Endometrial microvascular endothelial cells (primary cell): ENCODE measurements around the gene XYLT1. TPM values are rescaled to one million over a fixed set of nuclear protein-coding genes. Genes with fewer than 3 reads are reported as not detected.

ENCODE experiments used
- in situ Hi-C: cut with HindIII; loops from 2 replicates; pipeline ENCODE4 v1.10.0; 2017; ENCODE audit warnings: low sequenced_read_pairs, low pct_unique_long_range_greater_than_20kb; ENCODE audit errors: inconsistent ontology term
- total RNA-seq: library from RNA; depleted of rRNA; stranded (reverse); fragments of >200 nt; gene quantifications from one replicate; pipeline ENCODE4 v1.2.3, GENCODE V29; 2015; ENCODE audit errors: inconsistent ontology term

XYLT1 gene
- total RNA-seq, 1 donor from 2014 or later, result 0.09 TPM

- in situ Hi-C loops, result no loop called here
Measured at GRCh38 chr16:17078931-17079631, 391.7 kb downstream of the XYLT1 start.

DNA sequence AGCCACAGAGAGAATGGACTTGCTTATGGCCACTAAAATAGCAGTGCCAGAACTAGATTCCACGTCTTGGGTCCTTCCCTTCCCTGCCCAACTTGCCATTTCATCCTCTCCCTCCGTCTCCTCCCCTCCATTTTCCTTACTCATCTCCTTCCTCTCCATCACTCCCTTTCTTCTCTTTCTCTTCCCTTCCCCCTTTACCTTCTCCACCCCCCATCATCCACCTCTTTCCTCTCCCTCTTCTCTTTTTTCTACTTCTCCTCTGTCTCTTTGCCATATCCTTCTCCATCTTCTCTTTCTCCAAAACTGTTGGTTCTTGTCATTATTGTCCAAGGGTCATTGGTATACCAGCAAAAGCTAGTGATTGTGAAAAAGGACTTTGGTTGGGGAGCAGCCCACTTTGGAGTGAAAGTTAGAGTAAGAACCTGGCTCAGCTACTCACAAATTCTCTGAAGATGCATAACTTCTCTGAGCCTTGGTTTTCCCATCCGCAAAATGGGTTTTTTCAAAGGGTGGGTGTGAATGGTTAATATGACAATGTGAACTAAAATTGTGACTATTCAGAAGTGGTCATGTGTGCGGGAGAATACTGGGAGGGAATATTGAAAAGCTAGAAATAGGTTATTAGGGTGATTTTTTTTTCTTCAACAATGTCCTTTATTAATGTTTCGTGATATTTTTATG lies 393.8 kb downstream of the XYLT1 start:
- in situ Hi-C loops, result no loop called here

- in situ Hi-C loops, result no loop called here
Measured at GRCh38 chr16:17076092-17076754, 394.5 kb downstream of the XYLT1 start.

DNA sequence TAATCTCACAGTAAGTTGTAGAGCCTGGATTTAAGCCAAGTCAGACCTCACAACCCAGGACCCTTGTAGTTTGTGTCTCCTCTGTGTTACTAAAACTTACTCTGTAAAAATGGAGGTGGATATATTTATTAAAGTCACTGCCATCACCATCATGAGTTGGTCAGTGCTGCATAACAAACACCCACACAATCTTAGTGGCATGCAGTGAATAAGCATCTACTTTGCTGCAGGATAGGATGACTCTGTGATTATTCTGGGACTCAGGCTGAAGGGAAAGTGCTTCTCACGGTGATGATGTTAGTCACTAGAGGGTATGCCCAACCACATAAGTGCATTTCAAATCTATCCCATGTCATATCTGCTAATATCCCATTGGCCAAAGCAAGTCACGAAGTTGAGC lies 398.7 kb downstream of the XYLT1 start:
- in situ Hi-C loops, result no loop called here

DNA sequence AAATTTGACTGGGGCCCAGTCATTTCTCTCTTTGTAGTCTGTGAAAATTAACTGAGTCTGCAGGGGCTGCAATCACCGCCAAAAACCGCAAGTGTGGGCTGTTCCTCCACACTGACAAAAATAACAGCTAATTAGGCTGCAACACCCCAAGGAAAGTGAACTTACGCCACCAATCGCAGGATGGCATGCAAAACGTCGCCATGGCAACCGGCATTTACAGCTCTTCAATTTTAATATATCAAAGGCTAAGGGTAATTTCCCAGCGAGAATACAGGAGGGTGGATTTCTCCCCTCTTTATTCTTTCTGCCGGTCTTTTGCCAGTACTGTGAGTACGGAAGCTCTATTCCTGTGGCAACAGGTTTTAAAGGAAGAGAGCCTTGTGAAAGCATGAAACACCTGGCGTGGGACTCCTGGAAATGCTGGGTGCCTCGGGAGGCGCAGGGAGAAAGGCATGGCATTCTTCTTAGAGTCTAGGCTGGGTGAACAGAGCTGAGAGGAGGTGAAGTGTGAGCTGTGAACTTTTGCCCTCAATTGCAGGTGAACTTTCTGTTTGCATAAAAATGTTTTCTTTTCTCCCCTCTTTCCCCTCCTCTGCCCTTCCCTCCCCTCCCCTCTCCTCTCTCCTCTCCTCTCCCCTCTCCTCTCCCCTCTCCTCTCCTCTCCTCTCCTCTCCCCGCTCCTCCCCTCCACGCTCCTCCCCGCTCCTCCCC lies 399.7 kb downstream of the XYLT1 start:
- in situ Hi-C loops, result no loop called here

DNA sequence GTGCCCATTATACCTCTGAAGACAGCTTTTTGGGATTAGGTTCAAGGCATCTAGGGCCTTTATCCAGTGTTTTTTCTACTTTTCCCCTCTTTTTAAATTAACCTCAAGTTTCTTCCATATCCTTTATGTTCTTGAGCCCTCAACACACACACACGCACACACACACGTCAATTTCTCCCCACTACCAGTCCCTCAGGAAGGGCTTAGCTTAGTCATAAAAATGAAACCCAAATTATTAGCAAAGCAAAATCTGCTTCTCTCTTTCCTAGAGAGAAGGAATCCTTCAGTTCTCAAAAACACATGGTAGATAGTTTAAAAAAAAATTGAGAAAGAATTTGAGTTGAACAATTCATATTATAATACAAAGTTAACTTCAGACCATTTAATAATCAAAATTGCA lies 401.1 kb downstream of the XYLT1 start:
- in situ Hi-C loops, result no loop called here

DNA sequence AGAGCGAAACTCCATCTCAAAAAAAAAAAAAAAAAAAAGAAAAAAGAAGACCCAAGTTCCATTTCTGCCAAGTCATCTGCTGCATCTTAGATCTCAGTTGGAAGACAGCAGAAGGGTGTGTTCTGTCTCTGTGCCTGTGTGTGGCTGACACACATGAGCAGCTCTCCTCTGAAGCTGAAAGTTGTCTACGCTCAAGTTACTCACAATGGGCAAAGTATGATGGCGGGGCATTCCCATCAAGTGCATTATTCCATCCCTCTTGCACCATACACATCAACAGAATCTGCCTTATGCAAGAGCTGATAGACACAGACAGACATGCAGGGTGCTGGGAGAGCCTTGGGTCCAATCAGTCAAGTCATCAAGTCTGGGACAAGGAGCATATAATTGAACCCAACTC lies 402.2 kb downstream of the XYLT1 start:
- in situ Hi-C loops, result no loop called here

DNA sequence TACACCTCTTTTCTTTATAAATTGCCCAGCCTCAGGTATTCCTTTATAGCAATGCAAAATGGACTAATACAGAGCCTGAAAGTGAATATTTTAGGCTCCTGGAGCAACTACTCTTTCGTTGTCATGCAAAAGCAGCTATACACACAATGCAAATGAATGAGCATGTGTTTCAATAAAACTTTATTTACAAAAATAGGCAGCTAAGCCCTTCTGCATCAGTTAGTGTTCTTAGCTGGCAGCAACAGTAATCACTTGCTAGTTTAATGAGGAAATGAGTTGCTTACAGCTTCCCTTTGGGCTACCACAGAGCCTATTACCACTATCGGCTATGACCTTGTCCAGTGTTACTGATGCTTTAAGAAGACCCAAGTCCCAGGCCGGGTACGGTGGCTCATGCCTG lies 402.9 kb downstream of the XYLT1 start:
- in situ Hi-C loops, result no loop called here

GRCh38 chr16:17063201-17064139 lies 407.3 kb downstream of the XYLT1 start:
- in situ Hi-C loops, result no loop called here

- in situ Hi-C loops, result no loop called here
Measured at GRCh38 chr16:17062676-17063075, 408.1 kb downstream of the XYLT1 start.

- in situ Hi-C loops, result no loop called here
Measured at GRCh38 chr16:17061326-17061725, 409.4 kb downstream of the XYLT1 start.

GRCh38 chr16:17058471-17058870 lies 412.3 kb downstream of the XYLT1 start:
- in situ Hi-C loops, result no loop called here

DNA sequence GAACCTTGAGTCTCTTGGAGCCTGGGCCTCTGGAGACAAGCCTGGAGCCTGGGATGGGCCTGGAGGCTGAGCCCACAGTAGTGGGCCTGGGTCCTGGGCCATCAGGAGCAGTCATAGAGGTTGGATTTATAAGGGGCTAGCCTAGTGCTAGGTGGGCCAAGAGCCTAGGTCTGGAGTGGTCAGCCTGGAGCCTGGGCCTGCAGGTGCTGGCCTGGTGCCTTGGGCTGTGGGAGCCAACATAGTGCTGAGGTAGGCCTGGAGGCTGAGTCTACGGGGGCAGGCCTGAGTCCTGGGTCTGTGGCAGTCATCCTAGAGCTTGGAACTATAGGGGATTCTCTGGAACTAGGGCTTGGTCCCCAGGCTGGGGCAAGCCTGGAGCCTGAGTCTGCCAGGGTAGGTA lies 414.1 kb downstream of the XYLT1 start:
- in situ Hi-C loops, result no loop called here

DNA sequence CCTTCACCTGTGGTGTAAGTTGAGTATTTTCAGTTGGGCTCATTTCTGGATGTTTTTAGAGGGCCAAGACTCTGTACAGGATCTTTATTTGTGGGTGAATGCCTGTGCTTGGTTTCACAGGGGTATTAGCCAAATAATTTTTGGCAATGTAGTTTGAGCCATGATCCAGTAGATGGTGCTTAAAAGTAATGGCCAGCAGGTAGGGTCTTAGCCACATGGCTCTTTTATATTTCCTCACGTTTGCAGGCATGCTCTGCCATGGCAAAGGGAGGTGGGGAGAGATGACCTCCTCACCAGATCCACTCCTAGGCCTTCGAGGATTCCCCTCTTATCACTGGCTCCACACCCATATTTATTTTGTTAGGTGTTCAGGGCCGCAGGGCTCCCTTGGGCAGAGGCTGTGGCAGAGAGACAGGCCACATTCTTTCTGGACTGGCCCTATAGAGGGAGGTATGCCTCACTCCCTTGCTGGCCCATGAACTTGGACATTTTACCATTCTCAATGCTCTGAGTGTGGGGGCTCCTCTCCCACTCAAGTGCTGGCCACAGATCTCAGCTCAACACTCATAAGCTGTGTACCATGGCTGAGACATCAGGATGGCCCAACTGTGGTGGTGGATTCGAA lies 417.1 kb downstream of the XYLT1 start:
- in situ Hi-C loops, result no loop called here
